ENCODE results near the gene ZNF75A. TPM values are rescaled to one million over a fixed set of nuclear protein-coding genes. Genes with fewer than 3 reads are reported as not detected.

The ZNF75A gene
- total RNA-seq, 4 donors from 2014 or later: 24.0 to 28.2 (median 25.7) TPM

DNA sequence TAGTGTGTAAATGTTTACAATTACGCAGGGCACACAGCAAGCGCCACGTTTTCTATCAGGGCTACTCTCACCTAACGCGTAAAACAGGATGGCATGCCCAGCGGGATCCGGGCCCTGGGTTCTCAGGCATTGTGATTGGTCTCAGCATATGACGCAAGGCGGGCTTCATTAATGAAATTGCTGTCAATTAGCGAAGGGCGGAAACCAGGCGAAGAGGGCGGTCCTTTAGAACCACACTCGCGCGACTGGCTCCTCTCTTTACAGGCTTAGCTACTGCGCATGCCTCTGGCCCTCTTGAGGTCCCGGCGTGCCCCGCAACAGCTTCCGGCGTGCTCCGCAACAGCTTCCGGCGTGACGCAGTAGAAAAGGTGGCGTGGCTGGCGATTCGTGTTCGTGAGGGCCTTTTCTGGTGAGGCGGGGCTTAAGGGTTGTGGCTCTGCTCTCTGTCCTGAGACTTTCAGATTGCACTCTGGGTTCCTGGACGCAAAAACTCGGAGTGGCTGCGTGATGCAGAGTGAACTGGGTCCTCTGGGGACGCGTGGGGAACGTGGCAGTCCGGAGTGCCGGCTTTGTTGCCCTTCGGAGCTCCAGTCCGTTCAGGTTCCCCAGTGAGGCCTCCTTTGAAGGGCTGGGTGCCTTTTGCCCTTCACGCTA lies 59.6 kb downstream of the ZNF75A start:
- H3K4me3 ChIP-seq: peak overlapping the region in 3 of 4 donors; percentile 34 to 58 (median 43)
- TF ChIP-seq EP300 (IDR thresholded peaks at IDR 0.05): peak in 1 of 2 donors; percentile 59
- TF ChIP-seq, protein P1, sequence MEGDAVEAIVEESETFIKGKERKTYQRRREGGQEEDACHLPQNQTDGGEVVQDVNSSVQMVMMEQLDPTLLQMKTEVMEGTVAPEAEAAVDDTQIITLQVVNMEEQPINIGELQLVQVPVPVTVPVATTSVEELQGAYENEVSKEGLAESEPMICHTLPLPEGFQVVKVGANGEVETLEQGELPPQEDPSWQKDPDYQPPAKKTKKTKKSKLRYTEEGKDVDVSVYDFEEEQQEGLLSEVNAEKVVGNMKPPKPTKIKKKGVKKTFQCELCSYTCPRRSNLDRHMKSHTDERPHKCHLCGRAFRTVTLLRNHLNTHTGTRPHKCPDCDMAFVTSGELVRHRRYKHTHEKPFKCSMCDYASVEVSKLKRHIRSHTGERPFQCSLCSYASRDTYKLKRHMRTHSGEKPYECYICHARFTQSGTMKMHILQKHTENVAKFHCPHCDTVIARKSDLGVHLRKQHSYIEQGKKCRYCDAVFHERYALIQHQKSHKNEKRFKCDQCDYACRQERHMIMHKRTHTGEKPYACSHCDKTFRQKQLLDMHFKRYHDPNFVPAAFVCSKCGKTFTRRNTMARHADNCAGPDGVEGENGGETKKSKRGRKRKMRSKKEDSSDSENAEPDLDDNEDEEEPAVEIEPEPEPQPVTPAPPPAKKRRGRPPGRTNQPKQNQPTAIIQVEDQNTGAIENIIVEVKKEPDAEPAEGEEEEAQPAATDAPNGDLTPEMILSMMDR (IDR thresholded peaks at IDR 0.05): no peak
- peak in 1 of 2 donors; percentile 34 for TF ChIP-seq POLR2A (IDR thresholded peaks at IDR 0.05)
- H3K27ac ChIP-seq: peak overlapping the region in 3 of 4 donors; percentile 36 to 78 (median 75)
- DNase-seq (ENCODE audit: low spot score in 2 of 2): peak; percentile 45 to 54
- peaks cover 0 to 38% (median 5%) of the 10 kb centered on the region in 4 donors for H3K9me3 ChIP-seq
- H3K36me3 ChIP-seq: no peaks in the 10 kb centered on the region
- 21 to 26% methylated on average over 25 to 39 of the region's 42 CpGs for WGBS, 2 donors
- no peaks in the 10 kb centered on the region for H3K4me1 ChIP-seq
- H3K27me3 ChIP-seq: no peaks in the 10 kb centered on the region

Other genes with a start within 250 kb of the ZNF75A start
- gene IL32, start 239.9 kb upstream of the ZNF75A start, total RNA-seq: 10 to 100 TPM in 3 of 4 donors, 1 to 10 TPM in 1; 4.2 to 32.9 (median 21.7) TPM
- gene ZSCAN10, start 206.2 kb upstream of the ZNF75A start, total RNA-seq: not detected
- gene ZNF205, start 192.9 kb upstream of the ZNF75A start, total RNA-seq: 10 to 100 TPM; 19.4 to 29.2 (median 21.5) TPM
- 10 to 100 TPM in 1 of 4 donors, 1 to 10 TPM in 3; 7.7 to 17.1 (median 8.9) TPM for gene ZNF213, start 170.5 kb upstream of the ZNF75A start, total RNA-seq
- gene OR1F1, start 117.3 kb upstream of the ZNF75A start, total RNA-seq: not detected
- gene ZNF200, start 70.3 kb upstream of the ZNF75A start, total RNA-seq: 10 to 100 TPM in 1 of 4 donors, 1 to 10 TPM in 3; 5.2 to 10.2 (median 9.1) TPM
- 1 to 10 TPM in 2 of 4 donors, under 1 TPM in 2; 0.39 to 8.1 (median 1.1) TPM for gene MEFV, start 48.9 kb upstream of the ZNF75A start, total RNA-seq
- 10 to 100 TPM; 37.3 to 66.0 (median 55.5) TPM for gene ZNF263, start 22.0 kb upstream of the ZNF75A start, total RNA-seq
- gene TIGD7, start 67 bp upstream of the ZNF75A start, total RNA-seq: 1 to 10 TPM; 6.1 to 8.3 (median 6.6) TPM
- 1 to 10 TPM in 1 of 4 donors, under 1 TPM in 2, not detected in 1; 0.44 to 1.2 (median 0.59) TPM for gene OR2C1, start 50.4 kb downstream of the ZNF75A start, total RNA-seq
- 10 to 100 TPM in 3 of 4 donors, 1 to 10 TPM in 1; 8.7 to 22.3 (median 14.0) TPM for gene ZSCAN32, start 95.5 kb downstream of the ZNF75A start, total RNA-seq
- gene ZNF174, start 95.7 kb downstream of the ZNF75A start, total RNA-seq: 10 to 100 TPM; 12.0 to 16.7 (median 13.1) TPM
- gene ZNF597, start 138.0 kb downstream of the ZNF75A start, total RNA-seq: 1 to 10 TPM; 2.2 to 3.1 (median 2.7) TPM
- gene NAA60, start 138.2 kb downstream of the ZNF75A start, total RNA-seq: 10 to 100 TPM; 27.6 to 37.8 (median 28.0) TPM
- not detected for gene C16orf90, start 190.0 kb downstream of the ZNF75A start, total RNA-seq
- gene CLUAP1, start 195.5 kb downstream of the ZNF75A start, total RNA-seq: 10 to 100 TPM; 22.3 to 36.9 (median 29.7) TPM

Data from tibial nerve (tissue), 4 donors.